AG08396 (cell line): ENCODE results near the gene SLC8A1.

ENCODE experiments used
- DNase-seq: peaks from one replicate; pipeline ENCODE4 v3.0.0; 2012; ENCODE audit warnings: low spot score, mixed read lengths

Gene SLC8A1

DNA sequence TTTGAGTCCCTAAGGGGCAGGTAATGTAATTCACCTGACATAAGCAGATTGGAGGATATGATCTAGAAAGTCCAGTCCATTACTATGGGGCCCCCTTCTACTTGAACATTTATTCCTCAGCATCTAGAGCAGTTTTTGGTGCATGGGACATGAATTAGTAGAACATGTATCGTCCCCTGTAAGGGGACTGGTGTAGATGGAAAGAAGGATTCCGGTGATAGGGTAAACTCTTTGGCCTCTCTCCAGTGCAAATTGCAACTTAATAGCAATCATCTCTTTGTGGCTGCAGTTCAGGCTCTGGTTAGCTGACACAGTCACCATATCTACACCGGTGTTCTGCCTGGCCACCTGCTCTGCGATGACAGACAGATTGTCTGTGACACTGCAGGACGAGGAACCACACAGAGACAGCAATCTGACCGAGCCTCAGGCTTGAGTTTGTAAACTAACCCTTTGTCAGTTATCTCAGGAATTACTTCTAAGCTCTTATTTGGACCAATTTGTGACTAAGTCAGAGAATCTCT lies 6.4 kb upstream of the SLC8A1 start:
- no peak for DNase-seq

DNA sequence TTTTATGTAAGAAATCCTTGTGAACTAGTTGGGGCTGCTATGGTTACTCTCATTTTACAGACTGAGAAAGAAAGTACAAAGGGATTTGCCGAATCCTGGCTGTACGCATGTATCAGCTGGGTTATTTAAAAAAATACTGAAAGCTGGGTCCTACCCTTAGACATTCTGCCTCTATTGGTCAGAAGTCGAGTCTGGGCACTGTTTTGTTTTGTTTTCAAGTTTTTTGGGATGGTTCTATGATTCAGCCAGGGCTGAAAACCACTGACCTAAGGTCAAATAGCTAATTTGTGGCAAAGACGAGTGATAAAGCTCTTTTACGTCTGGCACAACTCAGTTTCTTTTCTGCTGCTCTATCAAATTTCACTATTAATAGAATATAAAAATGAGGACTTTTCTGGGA lies 5.9 kb upstream of the SLC8A1 start:
- DNase-seq: peak; percentile 30

DNA sequence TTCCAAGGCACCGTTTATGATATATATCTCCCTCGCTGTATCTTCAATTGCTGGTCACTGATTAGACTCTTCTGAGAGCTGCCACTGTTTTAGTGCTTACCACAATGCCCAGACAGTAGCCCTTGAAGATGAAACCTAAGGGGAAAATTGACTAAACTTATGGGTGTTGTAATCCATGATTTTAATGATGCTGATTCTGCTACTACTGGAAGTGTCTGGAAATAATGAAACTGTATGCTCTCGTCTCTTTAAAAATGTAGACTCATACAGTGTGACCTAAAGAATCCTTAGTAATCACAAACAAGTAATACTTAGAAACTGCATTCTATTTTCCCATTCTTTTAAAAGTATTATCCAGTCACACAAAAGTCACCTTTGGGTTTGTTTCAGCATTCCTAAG lies 5.5 kb upstream of the SLC8A1 start:
- no peak for DNase-seq

- DNase-seq: no peak
These were observed 5.0 kb upstream of the SLC8A1 start for GRCh38 chr2:40456926-40457325.

GRCh38 chr2:40455661-40456060 lies 3.8 kb upstream of the SLC8A1 start:
- no peak for DNase-seq

DNA sequence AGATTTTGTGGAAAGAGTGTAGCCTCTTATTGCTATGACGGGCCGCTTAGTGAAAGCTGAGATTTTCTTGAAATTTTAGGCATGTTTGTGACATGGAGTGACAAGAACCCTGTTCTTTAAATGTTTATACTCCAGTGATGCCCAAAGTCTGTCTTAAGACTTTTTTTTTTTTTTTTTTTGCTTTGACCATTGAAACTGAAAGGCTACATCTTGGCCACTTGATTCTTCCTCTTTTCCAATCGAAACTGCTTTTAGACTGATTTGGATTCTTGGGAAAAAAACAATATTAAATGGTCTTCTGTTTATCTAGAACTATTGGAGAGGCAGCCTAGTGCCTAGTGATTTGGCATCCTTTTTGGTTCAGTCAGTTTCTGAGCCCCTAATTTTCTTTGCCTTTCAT lies 2.4 kb upstream of the SLC8A1 start:
- DNase-seq: no peak

GRCh38 chr2:40452786-40453185 lies 896 bp upstream of the SLC8A1 start:
- no peak for DNase-seq

DNA sequence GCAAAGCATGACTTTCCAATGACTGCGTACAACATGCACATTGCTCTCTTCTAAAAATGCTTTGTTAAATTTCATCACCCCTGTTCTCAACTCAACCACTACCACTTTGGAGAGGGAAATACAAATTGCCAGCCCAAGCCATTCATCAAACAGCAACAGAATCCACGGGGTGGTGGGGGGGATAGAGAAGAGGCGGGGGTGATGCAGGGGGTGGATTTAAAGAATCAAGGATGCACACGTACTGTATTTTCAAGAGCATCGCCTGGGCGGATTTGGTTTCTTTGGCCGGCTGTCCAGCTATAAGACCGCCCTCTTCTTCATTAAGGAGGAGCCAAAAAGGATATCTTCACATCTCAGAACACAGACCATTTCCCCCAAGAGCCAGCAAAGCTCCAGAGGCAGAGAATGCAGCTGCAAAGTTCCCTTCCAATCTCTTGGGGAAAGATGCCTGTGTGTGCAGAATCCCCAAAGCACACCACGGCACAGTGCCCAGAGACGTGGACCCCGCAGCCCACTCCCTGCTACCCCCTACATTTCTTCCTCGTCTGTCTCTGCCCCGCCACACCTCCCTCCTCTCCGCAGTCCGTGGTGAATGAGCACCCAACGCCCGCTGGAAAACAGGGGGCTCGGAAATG lies 977 bp downstream of the SLC8A1 start:
- DNase-seq: peak; percentile 71

GRCh38 chr2:40450066-40450795 lies 1.7 kb downstream of the SLC8A1 start:
- DNase-seq: no peak

- no peak for DNase-seq
These were observed 3.3 kb downstream of the SLC8A1 start for GRCh38 chr2:40448476-40449079.

- no peak for DNase-seq
These were observed 6.4 kb downstream of the SLC8A1 start for GRCh38 chr2:40445467-40445866.

- DNase-seq: no peak
These were observed 11.1 kb downstream of the SLC8A1 start for GRCh38 chr2:40440835-40441234.

DNA sequence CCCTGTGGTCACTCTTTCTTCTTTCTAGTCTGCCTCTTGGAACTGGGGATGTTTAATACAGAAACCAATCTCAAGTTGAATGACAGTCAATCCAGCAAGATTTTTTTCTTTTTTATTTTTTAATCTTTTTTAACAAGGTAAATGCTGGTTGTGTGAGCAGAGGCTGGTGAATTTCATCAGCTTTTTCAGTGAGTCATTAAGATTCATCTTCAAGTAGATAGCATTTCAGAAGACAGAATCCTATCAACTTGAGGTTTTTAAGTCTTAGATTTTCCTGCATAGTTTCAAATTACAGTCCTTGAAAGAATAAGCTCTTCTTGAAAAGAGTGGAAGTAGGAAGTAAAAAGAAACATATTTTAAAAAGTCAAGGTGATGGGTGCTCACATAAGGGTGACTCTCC lies 12.4 kb downstream of the SLC8A1 start:
- DNase-seq: no peak

DNA sequence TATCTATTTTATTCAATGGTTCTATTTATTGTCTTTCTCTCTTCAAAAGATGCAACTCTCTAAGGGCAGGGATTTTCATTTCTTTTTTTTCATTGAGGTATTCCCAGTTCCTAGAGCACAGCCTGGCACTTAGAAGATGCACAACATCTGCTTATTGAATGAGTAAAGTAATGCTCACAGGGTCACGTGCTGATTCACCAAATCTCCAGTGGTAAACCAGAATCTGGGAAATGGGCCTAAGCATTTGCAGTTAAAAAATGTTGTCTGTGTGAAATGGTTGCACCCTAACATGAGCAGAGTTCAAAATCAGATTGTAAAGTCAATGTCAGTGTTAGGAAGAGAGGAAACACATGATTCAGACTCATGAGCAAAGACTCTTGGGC lies 15.8 kb downstream of the SLC8A1 start:
- DNase-seq: no peak

DNA sequence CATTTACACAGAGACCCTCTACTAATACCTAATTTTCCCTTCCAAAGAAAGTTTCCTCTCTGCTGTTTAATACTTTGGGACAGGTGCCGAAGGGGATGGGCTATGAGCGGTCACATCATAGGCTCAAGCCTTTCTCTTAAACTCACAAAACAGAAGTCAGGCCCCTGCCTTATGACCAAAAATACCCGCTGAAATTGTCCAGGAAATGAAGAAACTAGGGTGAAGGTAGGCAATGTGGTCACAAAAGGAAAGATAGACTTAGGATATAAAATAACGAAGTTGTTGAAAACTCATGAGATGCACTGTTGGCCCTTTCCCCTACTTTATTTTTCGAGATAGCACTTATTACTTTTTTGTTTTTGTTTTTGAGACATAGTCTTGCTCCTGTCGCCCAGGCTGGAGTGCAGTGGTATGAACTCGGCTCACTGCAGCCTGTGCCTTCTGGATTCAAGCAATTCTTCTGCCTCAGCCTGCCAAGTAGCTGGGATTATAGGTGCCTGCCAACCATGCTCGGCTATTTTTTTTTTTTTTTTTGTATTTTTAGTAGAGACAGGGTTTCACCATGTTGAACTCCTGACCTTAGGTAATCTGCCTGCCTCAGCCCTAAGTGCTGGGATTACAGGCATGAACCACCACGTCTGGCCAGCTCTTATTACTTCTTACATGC lies 16.3 kb downstream of the SLC8A1 start:
- no peak for DNase-seq

DNA sequence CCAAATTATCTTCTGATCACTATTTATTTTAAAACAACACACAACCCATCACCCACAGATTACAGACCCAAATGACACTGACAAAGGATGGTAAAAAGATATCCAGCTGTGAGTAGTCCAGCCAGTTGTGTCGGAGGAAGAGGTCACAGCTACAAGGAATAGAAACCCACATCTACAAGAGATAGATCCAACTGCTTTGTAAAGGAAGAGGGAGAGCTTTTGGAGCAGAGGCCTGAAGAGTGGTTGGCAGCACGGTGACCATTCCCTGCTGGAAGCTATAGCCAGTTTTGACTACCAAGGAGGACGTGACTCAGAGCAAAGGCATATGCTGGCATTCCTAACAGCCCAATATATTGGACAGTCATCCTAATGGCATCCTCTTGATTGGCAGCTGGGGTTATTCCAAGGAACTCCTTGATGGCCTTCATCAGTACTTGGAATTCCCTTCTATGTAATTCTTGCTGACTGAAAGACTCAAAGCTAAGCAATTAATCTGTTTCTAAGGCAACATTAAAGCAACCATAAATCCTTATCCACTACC lies 17.1 kb downstream of the SLC8A1 start:
- DNase-seq: peak; percentile 70

- DNase-seq: no peak
These were observed 18.2 kb downstream of the SLC8A1 start for GRCh38 chr2:40433736-40434135.

DNA sequence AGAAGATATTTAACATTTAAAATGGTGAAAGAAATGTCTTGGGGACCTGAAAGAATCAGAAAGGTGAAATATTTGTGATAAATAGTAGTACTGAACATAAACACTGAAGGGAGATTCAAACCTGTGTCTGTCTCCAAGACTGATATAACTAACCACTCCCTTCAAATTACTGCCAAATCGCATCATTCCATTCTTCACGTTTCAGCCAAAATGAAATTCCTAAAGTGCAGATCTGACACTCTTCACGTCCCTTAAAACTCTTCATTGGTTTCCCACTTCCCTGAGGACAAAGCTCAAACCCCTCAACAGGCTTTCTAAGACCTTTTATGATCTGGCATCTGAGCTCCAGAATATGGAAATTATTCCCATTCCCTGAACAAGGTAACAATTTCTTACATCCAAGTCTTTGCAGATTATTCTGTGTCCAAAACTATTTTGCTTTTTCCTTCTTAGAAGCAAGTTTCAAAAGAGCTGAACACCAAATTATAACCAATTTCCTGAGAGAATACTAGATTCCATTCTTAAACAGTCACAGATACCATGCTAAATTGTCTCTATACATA lies 18.9 kb downstream of the SLC8A1 start:
- no peak for DNase-seq

GRCh38 chr2:40431600-40431955 lies 20.3 kb downstream of the SLC8A1 start:
- DNase-seq: peak; percentile 47

- DNase-seq: no peak
These were observed 20.9 kb downstream of the SLC8A1 start for GRCh38 chr2:40430776-40431599.

DNA sequence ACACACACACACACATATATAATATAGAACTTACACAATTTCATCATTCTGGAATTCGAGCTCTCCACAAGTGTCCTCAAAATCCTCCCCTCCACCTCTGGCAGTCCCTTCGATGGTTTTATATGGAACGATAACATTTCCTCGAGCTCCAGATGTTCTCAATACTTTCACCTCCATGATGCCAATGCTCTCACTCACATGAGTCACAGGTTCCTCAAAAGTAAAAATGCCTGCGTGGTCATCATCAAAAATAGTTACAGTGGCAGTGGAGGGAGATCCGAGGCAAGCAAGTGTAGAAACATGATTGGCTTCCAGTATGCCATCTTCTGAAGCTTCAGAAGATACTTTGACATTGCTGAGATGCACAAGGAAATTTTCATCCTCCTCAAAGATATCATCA lies 23.5 kb downstream of the SLC8A1 start:
- DNase-seq: no peak
